ENCODE measurements around the gene TWIST2.

- no peak for TF ChIP-seq POLR2A (IDR thresholded peaks at IDR 0.05)
- no peak for TF ChIP-seq CTCF (IDR thresholded peaks at IDR 0.05)
These were observed 59.2 kb downstream of the TWIST2 start for GRCh38 chr2:238906936-238907716.

Data from stomach (tissue), 4 donors.